ENCODE measurements around the gene C1orf116.
A peak's percentile ranks its signal among the peaks of the same experiment; 100 is the strongest.

The C1orf116 gene

DNA sequence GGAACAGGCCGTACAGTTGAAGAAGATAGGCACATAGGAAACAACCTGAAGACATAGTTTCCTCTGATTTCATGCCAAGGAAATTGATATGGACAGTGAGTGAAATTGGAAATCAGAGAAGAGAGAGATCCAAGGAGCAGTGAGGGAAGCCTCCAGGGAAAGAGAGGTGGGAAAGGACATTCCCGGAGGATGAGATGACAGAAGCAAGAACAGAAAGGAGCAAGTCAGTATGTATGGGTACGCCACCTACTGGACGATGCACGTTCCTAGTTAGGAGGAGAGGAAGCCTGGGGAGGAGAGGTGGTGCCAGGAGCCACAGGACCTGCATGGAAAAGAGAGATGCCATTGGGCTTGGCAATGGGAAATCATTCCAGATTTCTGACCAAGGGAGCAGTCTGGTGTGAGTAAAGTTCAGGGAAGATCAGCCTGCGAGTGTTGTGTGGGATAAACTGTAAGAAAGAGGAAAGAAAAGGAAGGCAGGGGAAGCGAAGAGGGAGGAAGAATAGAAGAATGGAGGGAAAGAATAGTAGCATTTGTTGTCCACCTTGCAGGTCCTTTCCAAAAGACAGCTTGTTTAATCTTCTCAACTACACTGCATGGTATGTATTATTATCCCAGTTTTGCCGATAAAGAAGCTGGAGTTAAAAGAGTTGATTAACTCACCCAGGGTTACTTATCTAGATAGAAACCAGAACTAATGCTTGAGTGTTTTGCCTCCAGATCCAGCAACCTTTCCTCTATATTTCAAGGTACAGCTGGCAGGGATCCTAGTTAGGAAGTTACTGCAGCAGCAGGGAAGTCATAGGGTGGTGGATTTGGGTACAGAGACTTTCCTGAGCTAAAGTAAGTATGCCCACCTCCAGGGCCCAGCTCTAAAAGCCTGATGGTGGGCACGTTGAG lies 27.4 kb downstream of the C1orf116 start:
- peak; percentile 54; the same call in 1 of the 2 replicates for TF ChIP-seq TEAD4 (IDR thresholded peaks at IDR 0.05)
- TF ChIP-seq RAD21 (IDR thresholded peaks at IDR 0.05; ENCODE audit: low read depth): peak; percentile 58
- TF ChIP-seq MAX (IDR thresholded peaks at IDR 0.05): no peak; the same call in 1 of the 2 replicates

- TF ChIP-seq MAX (IDR thresholded peaks at IDR 0.05) (peak; percentile 41; the same call in 1 of the 2 replicates), TAF1 (IDR thresholded peaks at IDR 0.05; ENCODE audit: low read depth) (no peak)
These were observed 29.3 kb downstream of the C1orf116 start for GRCh38 chr1:207003210-207003609.

GRCh38 chr1:207002724-207003146 lies 29.8 kb downstream of the C1orf116 start:
- TF ChIP-seq TCF12 (IDR thresholded peaks at IDR 0.05; ENCODE audit: low read depth) (peak; percentile 77), RAD21 (IDR thresholded peaks at IDR 0.05; ENCODE audit: low read depth) (no peak), TEAD4 (IDR thresholded peaks at IDR 0.05) (peak; percentile 82), YY1 (IDR thresholded peaks at IDR 0.05; ENCODE audit: low read depth) (no peak), NFIC (IDR thresholded peaks at IDR 0.05) (peak; percentile 70), EP300 (IDR thresholded peaks at IDR 0.05; ENCODE audit: borderline replicate concordance) (peak; percentile 68; the same call in 1 of the 2 replicates)
- TF ChIP-seq, protein P1, sequence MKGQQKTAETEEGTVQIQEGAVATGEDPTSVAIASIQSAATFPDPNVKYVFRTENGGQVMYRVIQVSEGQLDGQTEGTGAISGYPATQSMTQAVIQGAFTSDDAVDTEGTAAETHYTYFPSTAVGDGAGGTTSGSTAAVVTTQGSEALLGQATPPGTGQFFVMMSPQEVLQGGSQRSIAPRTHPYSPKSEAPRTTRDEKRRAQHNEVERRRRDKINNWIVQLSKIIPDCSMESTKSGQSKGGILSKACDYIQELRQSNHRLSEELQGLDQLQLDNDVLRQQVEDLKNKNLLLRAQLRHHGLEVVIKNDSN (IDR thresholded peaks at IDR 0.05): no peak

DNA sequence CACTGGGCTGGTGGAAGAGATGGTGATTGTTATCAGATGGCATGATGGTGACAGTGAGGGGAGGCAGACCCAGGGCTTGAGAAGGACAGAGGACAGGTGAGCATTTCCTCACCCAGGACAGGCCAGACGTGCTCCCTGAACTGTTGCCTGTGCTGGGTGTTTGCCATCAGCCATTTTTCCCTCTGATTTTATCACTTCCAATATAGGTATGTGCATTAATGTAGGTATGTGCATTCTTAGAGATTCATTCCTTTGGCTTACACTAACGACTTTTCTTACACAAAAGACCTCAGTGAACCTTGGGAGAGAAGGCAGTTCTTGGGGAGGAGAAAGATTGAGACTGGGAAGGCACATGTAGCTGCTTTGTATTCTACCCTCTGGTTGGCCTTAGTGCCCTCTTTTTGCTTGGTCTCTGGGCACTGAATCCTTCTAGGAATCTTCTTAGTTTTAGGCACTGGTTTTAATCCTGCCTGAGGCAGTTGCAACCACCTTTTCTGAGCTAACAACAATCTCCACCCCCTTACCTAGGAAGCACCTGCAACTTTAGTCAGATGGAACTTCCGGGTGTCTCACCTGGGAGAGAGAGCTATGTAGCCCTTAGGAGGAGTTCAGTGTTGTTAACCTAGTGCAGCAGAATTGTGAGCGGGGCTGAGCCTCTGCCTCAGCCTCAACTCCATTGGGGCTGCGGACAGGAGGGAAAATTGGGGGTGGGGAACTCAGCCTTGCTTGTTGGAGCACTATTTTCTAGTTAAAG lies 30.9 kb downstream of the C1orf116 start:
- TF ChIP-seq CREB1 (IDR thresholded peaks at IDR 0.05; ENCODE audit: low read depth): no peak
- TF ChIP-seq, protein P1 (IDR thresholded peaks at IDR 0.05): no peak

DNA sequence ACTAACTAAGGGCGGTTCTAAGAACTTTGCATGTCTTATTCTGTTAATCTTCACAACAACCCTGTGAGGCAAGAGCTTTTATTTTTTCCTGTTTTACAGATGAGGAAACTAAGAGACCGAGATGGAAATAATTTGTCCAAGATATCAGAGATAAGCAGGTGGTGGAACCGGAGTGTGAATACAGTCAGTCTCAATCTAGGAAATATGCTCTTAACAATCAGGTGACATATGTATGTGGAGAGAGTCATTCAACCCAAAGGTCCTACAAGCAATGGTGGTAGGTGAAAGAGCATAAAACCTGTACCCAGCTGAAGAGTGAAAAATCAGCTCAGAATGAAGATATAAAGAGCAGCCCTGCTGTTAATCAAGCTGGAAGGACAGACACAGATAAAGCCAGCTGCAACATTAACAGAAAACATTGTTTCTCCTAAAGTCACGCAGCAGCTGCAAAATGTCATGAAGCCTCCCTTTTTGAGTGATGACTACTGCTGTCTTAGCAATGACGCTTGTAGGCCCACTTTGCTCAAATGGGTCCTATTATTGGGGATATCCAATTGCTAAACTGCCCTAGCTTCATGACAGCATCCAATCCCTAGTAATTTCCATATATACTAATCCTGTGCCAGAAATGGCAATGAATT lies 31.8 kb downstream of the C1orf116 start:
- TF ChIP-seq EP300 (IDR thresholded peaks at IDR 0.05; ENCODE audit: borderline replicate concordance) (no peak), EGR1 (IDR thresholded peaks at IDR 0.05) (no peak), NFIC (IDR thresholded peaks at IDR 0.05) (no peak), FOXM1 (IDR thresholded peaks at IDR 0.05; ENCODE audit: borderline replicate concordance, low read depth) (no peak)

DNA sequence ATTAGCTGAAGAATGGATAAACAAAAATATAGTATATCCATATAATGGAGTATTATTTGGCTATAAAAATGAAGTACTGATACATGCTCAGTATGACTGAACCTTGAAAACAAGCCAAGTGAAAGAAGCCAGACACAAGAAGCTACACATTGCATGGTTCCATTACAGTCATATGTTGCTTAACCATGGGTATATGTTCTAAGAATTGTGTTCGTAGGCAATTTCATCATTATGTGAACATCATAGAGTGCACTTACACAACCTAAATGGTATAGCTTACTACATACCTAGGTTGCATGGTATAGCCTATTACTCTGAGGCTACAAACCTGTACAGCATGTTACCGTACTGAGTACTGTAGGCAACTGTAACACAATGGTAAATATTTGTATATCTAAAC lies 33.7 kb downstream of the C1orf116 start:
- no peak for TF ChIP-seq YY1 (IDR thresholded peaks at IDR 0.05; ENCODE audit: low read depth)
- no peak for TF ChIP-seq EGR1 (IDR thresholded peaks at IDR 0.05)
- no peak for TF ChIP-seq FOXM1 (IDR thresholded peaks at IDR 0.05; ENCODE audit: borderline replicate concordance, low read depth)

- TF ChIP-seq RAD21 (IDR thresholded peaks at IDR 0.05; ENCODE audit: low read depth) (no peak), ZBTB7A (IDR thresholded peaks at IDR 0.05; ENCODE audit: low read depth) (no peak), MAX (IDR thresholded peaks at IDR 0.05) (no peak), TCF12 (IDR thresholded peaks at IDR 0.05; ENCODE audit: low read depth) (no peak), CEBPB (IDR thresholded peaks at IDR 0.05) (no peak), EP300 (IDR thresholded peaks at IDR 0.05; ENCODE audit: borderline replicate concordance) (no peak), TEAD4 (IDR thresholded peaks at IDR 0.05) (no peak), TAF1 (IDR thresholded peaks at IDR 0.05; ENCODE audit: low read depth) (no peak), NFIC (IDR thresholded peaks at IDR 0.05) (no peak), FOXM1 (IDR thresholded peaks at IDR 0.05; ENCODE audit: borderline replicate concordance, low read depth) (no peak), CREB1 (IDR thresholded peaks at IDR 0.05; ENCODE audit: low read depth) (no peak), YY1 (IDR thresholded peaks at IDR 0.05; ENCODE audit: low read depth) (no peak), EGR1 (IDR thresholded peaks at IDR 0.05) (no peak)
- TF ChIP-seq, protein P2, sequence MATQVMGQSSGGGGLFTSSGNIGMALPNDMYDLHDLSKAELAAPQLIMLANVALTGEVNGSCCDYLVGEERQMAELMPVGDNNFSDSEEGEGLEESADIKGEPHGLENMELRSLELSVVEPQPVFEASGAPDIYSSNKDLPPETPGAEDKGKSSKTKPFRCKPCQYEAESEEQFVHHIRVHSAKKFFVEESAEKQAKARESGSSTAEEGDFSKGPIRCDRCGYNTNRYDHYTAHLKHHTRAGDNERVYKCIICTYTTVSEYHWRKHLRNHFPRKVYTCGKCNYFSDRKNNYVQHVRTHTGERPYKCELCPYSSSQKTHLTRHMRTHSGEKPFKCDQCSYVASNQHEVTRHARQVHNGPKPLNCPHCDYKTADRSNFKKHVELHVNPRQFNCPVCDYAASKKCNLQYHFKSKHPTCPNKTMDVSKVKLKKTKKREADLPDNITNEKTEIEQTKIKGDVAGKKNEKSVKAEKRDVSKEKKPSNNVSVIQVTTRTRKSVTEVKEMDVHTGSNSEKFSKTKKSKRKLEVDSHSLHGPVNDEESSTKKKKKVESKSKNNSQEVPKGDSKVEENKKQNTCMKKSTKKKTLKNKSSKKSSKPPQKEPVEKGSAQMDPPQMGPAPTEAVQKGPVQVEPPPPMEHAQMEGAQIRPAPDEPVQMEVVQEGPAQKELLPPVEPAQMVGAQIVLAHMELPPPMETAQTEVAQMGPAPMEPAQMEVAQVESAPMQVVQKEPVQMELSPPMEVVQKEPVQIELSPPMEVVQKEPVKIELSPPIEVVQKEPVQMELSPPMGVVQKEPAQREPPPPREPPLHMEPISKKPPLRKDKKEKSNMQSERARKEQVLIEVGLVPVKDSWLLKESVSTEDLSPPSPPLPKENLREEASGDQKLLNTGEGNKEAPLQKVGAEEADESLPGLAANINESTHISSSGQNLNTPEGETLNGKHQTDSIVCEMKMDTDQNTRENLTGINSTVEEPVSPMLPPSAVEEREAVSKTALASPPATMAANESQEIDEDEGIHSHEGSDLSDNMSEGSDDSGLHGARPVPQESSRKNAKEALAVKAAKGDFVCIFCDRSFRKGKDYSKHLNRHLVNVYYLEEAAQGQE (IDR thresholded peaks at IDR 0.05; ENCODE audit: low read depth): no peak
- TF ChIP-seq, protein P1 (IDR thresholded peaks at IDR 0.05): no peak
These were observed 39.8 kb downstream of the C1orf116 start for GRCh38 chr1:206992790-206993189.

Data from Ishikawa (cell line).